ENCODE measurements around the gene SLC9C1. TPM values are rescaled to one million over a fixed set of nuclear protein-coding genes. Genes with fewer than 3 reads are reported as not detected.

SLC9C1 gene
- total and polyA plus RNA-seq, 7 experiments from 2014 or later = 0.08 TPM; not detected in 6

DNA sequence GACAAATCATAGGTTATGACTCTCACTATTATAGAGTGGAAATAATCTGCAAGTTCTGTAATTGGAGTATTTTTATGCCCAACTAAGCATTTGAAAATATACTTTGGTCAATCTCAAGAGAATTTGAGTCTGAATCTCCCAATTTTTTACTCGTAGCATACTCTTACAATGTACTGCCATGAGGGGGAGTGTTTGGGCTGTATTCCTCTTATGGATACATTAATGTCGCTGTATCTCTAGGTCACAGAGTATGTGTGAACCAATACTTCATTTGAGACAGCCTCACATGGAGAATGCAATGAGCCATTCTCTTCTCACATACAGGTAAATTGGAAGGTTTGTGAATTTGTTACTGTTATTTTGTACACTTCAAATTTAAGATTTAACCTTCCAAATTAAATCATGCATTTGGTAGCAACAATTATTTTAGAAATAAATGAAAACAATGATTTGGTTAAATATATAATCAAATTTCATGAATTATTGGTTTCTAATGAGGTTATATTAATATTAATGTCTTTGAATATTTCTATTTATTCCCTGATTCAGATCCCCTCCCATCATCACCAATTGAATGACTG, 33.4 kb upstream of the SLC9C1 start:
- H3K4me3 ChIP-seq (ENCODE audit: low read length) = no peak overlapping the region
- peaks cover 0 to 8% (median 6%) of the 10 kb centered on the region in 7 donors for H3K4me1 Mint-ChIP-seq
- no peaks in the 10 kb centered on the region for H3K36me3 ChIP-seq (ENCODE audit: control insufficient read depth in 2 of 3, insufficient read depth in 3 of 3, low read length in 3 of 3)
- H3K27ac Mint-ChIP-seq = no peak overlapping the region
- CTCF ChIA-PET = interaction anchor here (1.0 to 2.0 kb wide), 4 partner anchors 34 to 216 kb away, joined by 5 to 6 read pairs (median 6); partner anchors contain the start of gene SLC9C1
- H3K9me3 Mint-ChIP-seq = peaks cover 0 to 1% (median 0%) of the 10 kb centered on the region in 11 donors
- no peaks in the 10 kb centered on the region for H3K27me3 ChIP-seq (ENCODE audit: control insufficient read depth in 2 of 2, insufficient read depth in 2 of 2, low read length in 2 of 2)
- no peak overlapping the region for H3K4me3 Mint-ChIP-seq
- no peaks in the 10 kb centered on the region for H3K4me1 ChIP-seq (ENCODE audit: control insufficient read depth in 2 of 2, insufficient read depth in 2 of 2, low read length in 2 of 2)
- intact Hi-C loops (cut with micrococcal nuclease) = loop anchor here (1.0 kb wide), 8 partner anchors 34 to 216 kb away; partner anchors contain the start of gene BTLA (in 1 of the 2)
- peaks cover 0 to 20% (median 5%) of the 10 kb centered on the region in 5 donors for H3K27me3 Mint-ChIP-seq
- H3K27ac ChIP-seq (ENCODE audit: low read depth, low read length) = no peak overlapping the region
- DNase-seq (peak in 7 of 9 donors; percentile 41 to 76 (median 66)), ATAC-seq (peak; percentile 100)
- no peaks in the 10 kb centered on the region for H3K9me3 ChIP-seq (ENCODE audit: control insufficient read depth in 2 of 3, low read length in 3 of 3)
- H3K36me3 Mint-ChIP-seq = peaks cover 0 to 2% (median 0%) of the 10 kb centered on the region in 5 donors
- POLR2A ChIA-PET = interaction anchor here (1.0 kb wide), 1 partner anchor 171 kb away, joined by 4 read pairs; no protein-coding TSS in a partner anchor

DNA sequence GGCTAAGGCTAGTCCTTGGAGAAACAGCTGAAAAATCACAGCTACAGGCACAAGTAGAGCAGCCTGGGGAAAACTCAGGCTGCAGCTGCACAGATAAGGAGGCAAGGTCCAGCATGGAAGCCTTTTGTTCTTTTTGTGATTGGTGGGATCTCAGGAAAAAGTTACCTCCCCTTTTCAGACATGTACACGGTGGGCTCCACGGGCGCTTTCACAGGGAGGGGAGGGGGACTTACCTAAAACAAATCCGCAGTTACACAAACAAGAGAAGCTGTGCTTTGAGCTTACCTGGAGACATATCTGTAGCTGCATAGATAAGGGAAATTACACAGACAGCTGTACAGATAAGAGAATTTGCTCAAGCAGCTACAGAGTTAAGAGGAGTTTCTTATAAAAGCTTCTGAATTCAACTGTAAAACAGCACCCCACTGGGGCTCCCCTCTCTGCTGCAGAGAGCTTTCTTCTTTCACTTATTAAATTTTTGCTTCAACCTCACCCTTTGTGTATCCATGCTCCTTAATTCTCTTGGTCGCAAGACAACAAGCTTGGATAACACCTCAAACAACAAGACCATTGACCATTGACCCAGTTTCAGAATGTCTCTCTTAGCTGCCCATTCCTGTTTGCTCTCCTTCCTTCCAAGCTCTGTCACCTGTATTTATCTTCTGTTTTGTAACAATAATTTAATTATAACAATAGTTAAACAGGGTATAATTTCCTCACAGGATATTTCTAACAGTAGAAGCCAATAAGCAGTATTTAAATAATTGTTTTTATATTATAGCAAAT, 28.0 kb upstream of the SLC9C1 start:
- Histone ChIP-seq H3K36me3 (ENCODE audit: control insufficient read depth in 2 of 3, insufficient read depth in 3 of 3, low read length in 3 of 3) (no peaks in the 10 kb centered on the region), H3K27ac (ENCODE audit: low read depth, low read length) (no peak overlapping the region), H3K4me1 (ENCODE audit: control insufficient read depth in 2 of 2, insufficient read depth in 2 of 2, low read length in 2 of 2) (no peaks in the 10 kb centered on the region), H3K4me3 (ENCODE audit: low read length) (no peak overlapping the region), H3K27me3 (ENCODE audit: control insufficient read depth in 2 of 2, insufficient read depth in 2 of 2, low read length in 2 of 2) (no peaks in the 10 kb centered on the region), H3K9me3 (ENCODE audit: control insufficient read depth in 2 of 3, low read length in 3 of 3) (no peaks in the 10 kb centered on the region)
- Mint-ChIP-seq H3K36me3 (peaks cover 0 to 4% (median 0%) of the 10 kb centered on the region in 5 donors), H3K4me1 (peaks cover 0 to 11% (median 7%) of the 10 kb centered on the region in 7 donors), H3K27ac (no peak overlapping the region), H3K9me3 (no peaks in the 10 kb centered on the region), H3K27me3 (peaks cover 0 to 26% (median 8%) of the 10 kb centered on the region in 5 donors), H3K4me3 (no peak overlapping the region)
- no peak for ATAC-seq
- ChIA-PET CTCF (interaction anchor here (0.6 to 1.5 kb wide), 4 partner anchors 27 to 211 kb away, joined by 3 read pairs; no protein-coding TSS in a partner anchor), POLR2A (no interaction called here)
- intact Hi-C loops (cut with micrococcal nuclease) = no loop called here
- DNase-seq = no peak

DNA sequence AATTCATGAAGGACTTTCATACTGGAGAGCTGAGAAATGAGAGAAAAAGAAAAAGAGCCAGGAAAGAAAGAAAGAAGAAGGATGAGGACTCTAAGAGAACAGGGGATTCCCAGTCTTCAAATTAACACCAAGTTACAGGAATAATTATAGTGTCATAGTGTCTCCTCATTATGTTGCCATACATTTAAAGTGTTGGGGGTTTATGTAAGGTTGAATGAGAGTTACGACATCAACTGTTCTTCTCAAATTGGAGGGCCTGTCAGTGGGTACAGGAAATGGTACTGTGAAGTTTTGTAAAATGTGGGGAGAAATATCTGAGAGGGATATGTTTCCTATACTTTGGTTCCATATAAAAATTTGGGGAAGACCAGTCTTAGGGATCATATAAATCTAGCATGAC, 26.7 kb upstream of the SLC9C1 start:
- POLR2A ChIA-PET = no interaction called here

DNA sequence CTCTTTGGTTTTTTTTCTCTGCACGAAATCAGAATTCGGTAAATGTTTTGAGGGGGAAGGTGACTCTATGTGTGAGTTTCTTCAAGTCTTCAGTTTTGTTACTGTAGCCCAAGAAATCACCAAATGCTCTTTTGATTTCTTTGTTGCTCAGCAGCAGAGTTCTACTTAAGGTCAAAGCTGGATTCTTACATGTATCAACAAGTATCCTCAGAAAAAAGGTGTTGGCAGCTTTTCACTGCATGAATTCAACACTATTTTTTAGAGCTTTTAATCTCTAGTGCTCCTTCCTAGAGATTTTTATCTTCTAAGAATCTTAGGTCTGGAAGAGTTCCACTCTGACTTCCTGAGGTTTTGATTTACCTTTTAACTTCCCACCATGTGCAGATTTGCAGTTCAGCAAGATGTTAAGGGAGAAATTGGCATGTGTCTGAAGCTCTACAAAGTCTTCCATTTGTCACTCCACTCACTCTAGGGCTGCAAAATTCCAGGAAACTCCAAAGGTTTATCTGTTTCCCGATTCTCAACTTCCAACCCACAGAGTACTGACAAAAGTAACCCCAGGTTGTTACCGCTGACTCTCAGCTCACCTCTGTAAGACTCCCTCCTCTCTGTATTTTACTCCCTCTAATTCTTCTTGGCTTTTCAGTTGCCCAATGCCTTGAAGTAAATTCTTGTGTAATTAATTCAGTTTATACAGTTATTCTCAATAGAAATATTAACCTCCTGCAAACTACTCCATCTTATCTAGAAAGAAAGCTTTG, 25.7 kb upstream of the SLC9C1 start:
- H3K36me3 Mint-ChIP-seq = peaks cover 0 to 7% (median 4%) of the 10 kb centered on the region in 5 donors
- no peak overlapping the region for H3K27ac Mint-ChIP-seq
- DNase-seq (no peak), ATAC-seq (no peak)
- H3K4me1 ChIP-seq (ENCODE audit: control insufficient read depth in 2 of 2, insufficient read depth in 2 of 2, low read length in 2 of 2) = no peaks in the 10 kb centered on the region
- H3K27ac ChIP-seq (ENCODE audit: low read depth, low read length) = no peak overlapping the region
- intact Hi-C loops (cut with micrococcal nuclease) = no loop called here
- H3K27me3 ChIP-seq (ENCODE audit: control insufficient read depth in 2 of 2, insufficient read depth in 2 of 2, low read length in 2 of 2) = no peaks in the 10 kb centered on the region
- ChIA-PET CTCF (interaction anchor here (0.6 to 1.5 kb wide), 4 partner anchors 26 to 208 kb away, joined by 3 to 7 read pairs (median 6); partner anchors contain the start of gene SLC9C1), POLR2A (interaction anchor here (0.6 to 1.0 kb wide), 4 partner anchors 11 to 184 kb away, joined by 4 to 5 read pairs (median 4); no protein-coding TSS in a partner anchor)
- peaks cover 0 to 8% (median 3%) of the 10 kb centered on the region in 11 donors for H3K9me3 Mint-ChIP-seq
- H3K27me3 Mint-ChIP-seq = peaks cover 0 to 20% (median 8%) of the 10 kb centered on the region in 5 donors
- no peaks in the 10 kb centered on the region for H3K9me3 ChIP-seq (ENCODE audit: control insufficient read depth in 2 of 3, low read length in 3 of 3)
- no peaks in the 10 kb centered on the region for H3K36me3 ChIP-seq (ENCODE audit: control insufficient read depth in 2 of 3, insufficient read depth in 3 of 3, low read length in 3 of 3)
- no peak overlapping the region for H3K4me3 Mint-ChIP-seq
- no peak overlapping the region for H3K4me3 ChIP-seq (ENCODE audit: low read length)
- peaks cover 0 to 11% (median 7%) of the 10 kb centered on the region in 7 donors for H3K4me1 Mint-ChIP-seq

More for the DNA sequence above, 26.7 kb upstream of the SLC9C1 start:
- H3K36me3 ChIP-seq (ENCODE audit: control insufficient read depth in 2 of 3, insufficient read depth in 3 of 3, low read length in 3 of 3) = no peaks in the 10 kb centered on the region
- no peaks in the 10 kb centered on the region for H3K4me1 ChIP-seq (ENCODE audit: control insufficient read depth in 2 of 2, insufficient read depth in 2 of 2, low read length in 2 of 2)
- H3K27me3 ChIP-seq (ENCODE audit: control insufficient read depth in 2 of 2, insufficient read depth in 2 of 2, low read length in 2 of 2) = no peaks in the 10 kb centered on the region
- no peak for DNase-seq
- peaks cover 0 to 3% (median 0%) of the 10 kb centered on the region in 11 donors for H3K9me3 Mint-ChIP-seq
- peaks cover 0 to 24% (median 8%) of the 10 kb centered on the region in 5 donors for H3K27me3 Mint-ChIP-seq
- no peaks in the 10 kb centered on the region for H3K9me3 ChIP-seq (ENCODE audit: control insufficient read depth in 2 of 3, low read length in 3 of 3)
- H3K4me3 Mint-ChIP-seq = no peak overlapping the region
- no peak overlapping the region for H3K27ac ChIP-seq (ENCODE audit: low read depth, low read length)
- H3K4me1 Mint-ChIP-seq = peaks cover 0 to 11% (median 7%) of the 10 kb centered on the region in 7 donors
- intact Hi-C loops (cut with micrococcal nuclease) = no loop called here
- CTCF ChIA-PET = no interaction called here
- peak overlapping the region in 1 of 9 donors; percentile 32 for H3K27ac Mint-ChIP-seq
- H3K4me3 ChIP-seq (ENCODE audit: low read length) = no peak overlapping the region
- H3K36me3 Mint-ChIP-seq = peaks cover 0 to 4% (median 0%) of the 10 kb centered on the region in 5 donors
- ATAC-seq = no peak

DNA sequence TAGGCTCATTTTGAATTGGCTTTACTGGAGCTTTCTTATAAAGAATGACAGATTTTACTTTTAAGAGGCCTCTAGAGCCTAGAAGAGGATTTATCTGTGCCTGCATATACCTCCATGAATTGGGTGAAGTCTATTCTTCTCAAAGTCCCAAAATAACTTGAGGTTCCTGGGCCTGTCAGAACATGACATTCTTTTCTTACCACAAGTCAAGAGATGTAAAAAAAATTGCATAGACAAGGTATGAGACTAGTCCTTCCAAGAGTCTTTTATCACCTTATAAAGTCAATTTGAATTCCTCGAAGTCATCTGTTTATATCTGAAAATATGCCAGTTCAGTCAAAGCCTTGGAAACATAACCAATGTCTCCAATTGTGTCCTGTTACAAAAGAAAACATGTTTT, 21.8 kb upstream of the SLC9C1 start:
- Histone ChIP-seq H3K4me3 (ENCODE audit: low read length) (no peak overlapping the region), H3K9me3 (ENCODE audit: control insufficient read depth in 2 of 3, low read length in 3 of 3) (no peaks in the 10 kb centered on the region), H3K36me3 (ENCODE audit: control insufficient read depth in 2 of 3, insufficient read depth in 3 of 3, low read length in 3 of 3) (no peaks in the 10 kb centered on the region), H3K27me3 (ENCODE audit: control insufficient read depth in 2 of 2, insufficient read depth in 2 of 2, low read length in 2 of 2) (no peaks in the 10 kb centered on the region), H3K27ac (ENCODE audit: low read depth, low read length) (no peak overlapping the region), H3K4me1 (ENCODE audit: control insufficient read depth in 2 of 2, insufficient read depth in 2 of 2, low read length in 2 of 2) (no peaks in the 10 kb centered on the region)
- ChIA-PET POLR2A (no interaction called here), CTCF (interaction anchor here (0.6 to 1.3 kb wide), 2 partner anchors 206 to 544 kb away, joined by 3 read pairs; no protein-coding TSS in a partner anchor)
- intact Hi-C loops (cut with micrococcal nuclease) = no loop called here
- Mint-ChIP-seq H3K27me3 (peaks cover 0 to 10% (median 5%) of the 10 kb centered on the region in 5 donors), H3K36me3 (peaks cover 0 to 10% (median 4%) of the 10 kb centered on the region in 5 donors), H3K4me3 (no peak overlapping the region), H3K4me1 (peaks cover 0 to 11% (median 7%) of the 10 kb centered on the region in 7 donors), H3K9me3 (peaks cover 0 to 8% (median 3%) of the 10 kb centered on the region in 11 donors), H3K27ac (no peak overlapping the region)
- ATAC-seq = no peak
- DNase-seq = no peak

DNA sequence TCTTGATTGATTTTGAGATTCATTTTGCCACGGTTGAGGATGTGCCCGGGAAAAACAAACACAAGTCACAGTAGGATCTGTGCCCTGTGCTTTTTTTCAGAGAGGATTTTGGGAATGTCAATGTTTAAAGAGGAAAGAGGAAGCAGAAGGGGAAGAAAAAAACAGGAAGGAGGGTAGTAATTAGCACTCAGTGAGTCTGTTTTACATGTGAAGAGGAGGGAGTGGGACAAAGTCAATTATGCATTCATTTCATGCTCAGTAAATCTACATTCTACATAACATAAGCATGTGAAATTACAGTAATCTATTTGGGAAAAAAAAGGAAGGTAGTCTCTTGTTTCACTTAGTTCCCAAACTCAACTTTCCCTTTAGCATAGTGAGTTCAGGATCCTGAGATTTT, 20.6 kb upstream of the SLC9C1 start:
- no peak overlapping the region for H3K27ac ChIP-seq (ENCODE audit: low read depth, low read length)
- no peaks in the 10 kb centered on the region for H3K9me3 ChIP-seq (ENCODE audit: control insufficient read depth in 2 of 3, low read length in 3 of 3)
- H3K9me3 Mint-ChIP-seq = peaks cover 0 to 8% (median 3%) of the 10 kb centered on the region in 11 donors
- no peak overlapping the region for H3K4me3 ChIP-seq (ENCODE audit: low read length)
- peaks cover 0 to 8% (median 3%) of the 10 kb centered on the region in 7 donors for H3K4me1 Mint-ChIP-seq
- no peak overlapping the region for H3K27ac Mint-ChIP-seq
- peaks cover 0 to 10% (median 4%) of the 10 kb centered on the region in 5 donors for H3K36me3 Mint-ChIP-seq
- no peaks in the 10 kb centered on the region for H3K27me3 ChIP-seq (ENCODE audit: control insufficient read depth in 2 of 2, insufficient read depth in 2 of 2, low read length in 2 of 2)
- ChIA-PET CTCF (interaction anchor here (1.1 kb wide), 1 partner anchor 205 kb away, joined by 3 read pairs; no protein-coding TSS in a partner anchor), POLR2A (no interaction called here)
- H3K36me3 ChIP-seq (ENCODE audit: control insufficient read depth in 2 of 3, insufficient read depth in 3 of 3, low read length in 3 of 3) = no peaks in the 10 kb centered on the region
- peaks cover 0 to 10% (median 8%) of the 10 kb centered on the region in 5 donors for H3K27me3 Mint-ChIP-seq
- no peak overlapping the region for H3K4me3 Mint-ChIP-seq
- H3K4me1 ChIP-seq (ENCODE audit: control insufficient read depth in 2 of 2, insufficient read depth in 2 of 2, low read length in 2 of 2) = no peaks in the 10 kb centered on the region
- intact Hi-C loops (cut with micrococcal nuclease) = no loop called here
- DNase-seq (no peak), ATAC-seq (no peak)

Measured in naive thymus-derived CD4-positive, alpha-beta T cell (primary cell).